HG03520 (cell line): ENCODE measurements around the gene IL11.
A peak's percentile ranks its signal among the peaks of the same experiment; 100 is the strongest.

ENCODE experiments used
- ATAC-seq: cut with Tn5 transposase; IDR thresholded peaks from one replicate; pipeline ENCODE4 v1.9.1; 2021; ENCODE audit warnings: mild to moderate bottlenecking, moderate library complexity; ENCODE audit not compliant: unreplicated experiment

Gene IL11

DNA sequence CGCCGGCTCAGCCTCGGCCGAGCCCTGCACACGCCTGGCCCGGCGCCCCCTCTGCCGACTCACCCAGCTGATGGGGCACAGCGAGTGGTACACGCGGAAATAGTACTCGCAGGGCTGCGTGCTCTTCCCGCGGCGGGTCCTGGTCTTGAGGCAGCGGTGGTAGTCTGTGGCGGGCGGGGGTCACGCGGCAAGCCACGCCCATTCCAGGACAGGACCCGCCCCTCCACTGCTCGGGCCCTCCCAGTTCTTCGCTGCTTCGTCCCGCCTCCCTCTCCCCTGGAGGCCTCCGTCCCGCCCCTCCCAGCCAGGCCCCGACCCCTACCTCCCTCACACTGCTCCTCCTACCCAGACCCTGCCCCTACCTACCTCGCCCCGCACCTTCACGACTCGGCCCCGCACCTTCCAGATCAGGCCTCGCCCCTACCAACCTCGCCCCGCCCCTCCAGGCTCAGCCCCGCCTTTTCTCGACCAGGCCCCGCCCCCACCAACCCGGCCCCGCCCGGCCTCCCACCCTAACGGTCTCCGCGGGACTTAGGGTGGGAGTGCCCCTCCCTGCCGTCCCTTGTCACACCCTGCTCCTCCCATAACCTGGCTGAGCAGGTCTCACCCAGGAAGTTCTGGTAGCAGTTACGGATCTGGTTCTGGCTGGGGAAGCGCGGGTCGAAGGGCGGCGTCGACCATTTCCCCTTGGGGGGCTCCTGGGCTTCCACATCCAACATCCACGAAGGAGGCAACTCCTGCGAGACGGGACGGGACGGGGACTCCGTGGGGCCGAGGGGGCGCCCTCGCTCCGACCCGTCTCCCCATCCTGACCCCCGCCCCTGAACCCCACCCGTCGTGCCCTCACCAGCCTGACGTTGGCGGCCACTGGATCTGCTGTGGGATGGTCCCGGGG is 16.2 kb downstream of the IL11 start:
- ATAC-seq = no peak

- ATAC-seq = no peak
Observed at GRCh38 chr19:55353356-55353802, 16.9 kb downstream of the IL11 start.

- no peak for ATAC-seq
Observed at GRCh38 chr19:55352549-55353145, 17.6 kb downstream of the IL11 start.

DNA sequence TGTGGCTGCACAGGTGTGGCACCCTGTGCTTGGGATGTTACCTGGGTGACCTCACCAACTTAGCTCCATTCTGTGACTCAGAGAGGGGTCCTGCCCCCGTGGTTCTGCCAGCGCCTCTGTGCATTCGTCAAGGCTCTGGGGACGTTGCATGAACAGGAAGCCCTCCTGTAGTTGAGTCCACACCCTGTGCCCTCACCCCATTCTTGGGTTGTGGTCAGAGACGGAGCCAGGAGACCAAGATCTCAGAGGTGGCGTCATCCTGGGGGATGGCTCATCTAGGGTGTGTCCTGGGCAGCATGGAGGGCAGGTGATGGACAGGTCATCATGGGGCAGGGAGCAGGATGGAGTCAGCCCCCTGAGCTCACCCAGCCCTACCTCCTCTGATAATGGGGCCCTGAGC is 18.2 kb downstream of the IL11 start:
- no peak for ATAC-seq

GRCh38 chr19:55350620-55351315 is 19.5 kb downstream of the IL11 start:
- no peak for ATAC-seq

- ATAC-seq = no peak
Observed at GRCh38 chr19:55348317-55349034, 21.8 kb downstream of the IL11 start.

DNA sequence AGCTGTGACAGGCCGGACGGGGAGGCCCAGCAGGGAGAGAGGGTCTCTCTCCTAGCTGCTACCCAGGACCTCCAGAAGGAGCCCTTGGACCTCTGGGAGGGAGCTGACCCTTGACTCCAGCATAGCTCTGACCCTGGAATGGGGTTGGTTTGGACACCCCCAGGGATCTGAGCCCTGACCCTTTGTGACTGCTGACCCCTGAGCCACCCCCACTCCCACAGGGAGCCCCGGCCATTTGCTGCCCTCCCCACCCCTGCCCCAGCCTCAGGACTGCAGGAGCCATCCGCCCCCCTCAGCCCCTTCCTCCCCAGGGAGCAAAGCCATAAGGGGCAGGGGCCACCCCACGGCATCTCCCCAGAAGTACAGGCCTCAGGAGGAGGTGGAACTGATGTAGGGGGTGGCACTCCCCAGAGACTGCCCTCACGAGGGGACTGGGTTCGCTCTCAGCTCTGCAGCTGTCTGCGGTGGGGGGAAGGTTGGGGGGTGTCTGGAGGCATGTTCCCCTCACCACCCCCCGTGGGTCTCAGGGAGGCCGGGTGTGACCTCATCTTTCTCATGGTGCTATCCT is 22.7 kb downstream of the IL11 start:
- ATAC-seq = no peak

- ATAC-seq = no peak
Observed at GRCh38 chr19:55346725-55347441, 23.4 kb downstream of the IL11 start.

DNA sequence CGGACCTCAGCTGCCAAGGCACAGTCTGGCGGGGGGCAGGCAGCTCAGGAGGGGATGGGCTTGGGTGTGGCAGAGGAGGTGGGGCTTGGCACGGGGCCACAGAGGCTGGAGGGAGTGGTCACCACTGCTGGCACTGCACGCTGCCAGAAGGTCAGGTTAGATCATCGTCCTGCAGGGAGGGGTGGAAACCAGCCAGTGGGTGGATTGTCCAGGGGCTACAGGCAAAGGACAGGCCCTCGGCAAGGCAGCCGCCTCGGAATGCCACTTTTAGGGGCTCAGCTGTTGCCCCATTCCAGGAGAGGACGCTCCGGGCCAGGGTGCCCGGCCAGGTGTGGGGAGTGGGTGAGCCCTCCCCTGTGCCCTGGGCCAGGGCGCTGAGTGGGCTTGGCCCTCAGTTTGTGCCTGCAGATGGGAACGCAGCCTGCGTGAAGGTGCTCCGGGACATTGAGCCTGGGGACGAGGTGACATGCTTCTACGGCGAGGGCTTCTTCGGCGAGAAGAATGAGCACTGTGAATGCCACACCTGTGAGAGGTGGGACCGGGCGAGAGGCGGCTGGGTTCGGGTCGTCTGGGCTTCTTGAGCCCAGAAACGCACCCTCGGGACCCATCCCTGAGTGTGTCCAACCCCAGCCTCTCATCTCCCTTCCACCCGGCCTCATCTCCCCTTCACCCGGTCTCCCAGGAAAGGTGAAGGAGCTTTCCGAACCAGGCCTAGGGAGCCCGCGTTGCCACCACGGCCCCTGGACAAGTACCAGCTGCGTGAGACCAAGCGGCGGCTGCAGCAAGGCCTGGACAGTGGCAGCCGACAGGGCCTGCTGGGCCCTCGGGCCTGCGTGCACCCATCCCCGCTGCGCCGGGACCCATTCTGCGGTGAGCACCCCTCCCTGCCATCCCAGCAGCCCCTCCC is 24.2 kb downstream of the IL11 start:
- ATAC-seq = no peak

- no peak for ATAC-seq
Observed at GRCh38 chr19:55345101-55345817, 25.0 kb downstream of the IL11 start.

DNA sequence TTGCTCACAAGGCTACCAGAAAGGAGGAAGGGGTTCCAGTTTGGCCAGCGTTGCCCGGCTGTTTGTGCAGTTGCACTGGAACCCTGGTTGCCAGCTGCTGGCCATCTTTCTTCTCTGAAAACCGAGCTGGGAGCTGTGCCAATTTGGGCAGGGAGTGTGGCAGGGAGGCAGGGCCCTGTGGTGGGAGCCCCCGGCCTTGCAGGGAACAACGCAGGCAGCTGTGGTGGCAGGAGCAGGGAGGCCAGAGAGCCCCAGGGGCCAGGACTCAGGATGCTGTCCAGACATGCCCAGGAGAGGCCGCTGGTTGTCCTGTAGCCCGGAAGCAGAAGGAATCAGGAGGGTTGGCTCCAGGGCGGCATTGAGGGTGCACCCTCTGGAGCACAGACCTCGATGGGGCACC is 25.8 kb downstream of the IL11 start:
- no peak for ATAC-seq

- ATAC-seq = no peak
Observed at GRCh38 chr19:55341595-55342531, 28.4 kb downstream of the IL11 start.

DNA sequence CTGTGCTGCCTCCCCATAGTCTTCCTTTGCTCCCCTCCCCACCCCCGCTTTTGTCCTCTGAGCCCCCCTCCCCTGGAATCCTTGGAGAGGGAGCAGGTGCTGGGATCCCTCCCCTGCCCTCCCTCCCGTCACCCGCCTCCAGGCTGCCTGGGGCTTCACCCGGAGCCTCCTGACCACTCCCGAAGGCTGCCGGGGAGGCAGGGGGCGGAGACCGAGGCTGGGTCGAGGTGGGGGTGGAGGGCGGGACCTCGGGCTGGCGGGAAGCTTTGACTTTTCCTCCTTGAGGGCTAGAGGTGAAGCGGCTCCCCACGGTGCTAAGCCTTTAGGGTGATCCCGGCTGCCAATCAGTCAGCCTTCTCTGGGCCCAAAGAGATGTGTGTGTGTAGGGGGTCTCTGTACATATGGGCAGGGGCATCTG is 29.1 kb downstream of the IL11 start:
- ATAC-seq = no peak

DNA sequence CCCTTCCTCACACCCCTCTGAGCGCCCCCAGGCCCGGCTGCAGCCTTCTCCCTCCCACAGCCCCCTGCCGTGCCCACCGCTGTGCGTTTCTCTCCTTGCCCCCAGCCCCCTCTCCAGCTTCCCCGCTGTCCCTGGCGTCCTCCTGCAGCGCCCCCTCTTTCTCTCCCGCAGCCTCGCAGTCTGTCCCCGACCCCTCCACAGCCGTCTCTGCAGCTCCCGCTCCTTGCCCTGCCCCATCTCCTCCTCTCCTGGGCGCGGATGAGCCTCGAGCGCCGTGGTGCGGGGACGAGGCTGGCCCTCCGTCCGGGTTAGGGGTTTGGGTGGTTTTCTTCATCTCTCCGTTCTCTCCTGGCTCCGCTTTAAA is 29.5 kb downstream of the IL11 start:
- no peak for ATAC-seq

GRCh38 chr19:55339889-55340783 is 30.1 kb downstream of the IL11 start:
- no peak for ATAC-seq

DNA sequence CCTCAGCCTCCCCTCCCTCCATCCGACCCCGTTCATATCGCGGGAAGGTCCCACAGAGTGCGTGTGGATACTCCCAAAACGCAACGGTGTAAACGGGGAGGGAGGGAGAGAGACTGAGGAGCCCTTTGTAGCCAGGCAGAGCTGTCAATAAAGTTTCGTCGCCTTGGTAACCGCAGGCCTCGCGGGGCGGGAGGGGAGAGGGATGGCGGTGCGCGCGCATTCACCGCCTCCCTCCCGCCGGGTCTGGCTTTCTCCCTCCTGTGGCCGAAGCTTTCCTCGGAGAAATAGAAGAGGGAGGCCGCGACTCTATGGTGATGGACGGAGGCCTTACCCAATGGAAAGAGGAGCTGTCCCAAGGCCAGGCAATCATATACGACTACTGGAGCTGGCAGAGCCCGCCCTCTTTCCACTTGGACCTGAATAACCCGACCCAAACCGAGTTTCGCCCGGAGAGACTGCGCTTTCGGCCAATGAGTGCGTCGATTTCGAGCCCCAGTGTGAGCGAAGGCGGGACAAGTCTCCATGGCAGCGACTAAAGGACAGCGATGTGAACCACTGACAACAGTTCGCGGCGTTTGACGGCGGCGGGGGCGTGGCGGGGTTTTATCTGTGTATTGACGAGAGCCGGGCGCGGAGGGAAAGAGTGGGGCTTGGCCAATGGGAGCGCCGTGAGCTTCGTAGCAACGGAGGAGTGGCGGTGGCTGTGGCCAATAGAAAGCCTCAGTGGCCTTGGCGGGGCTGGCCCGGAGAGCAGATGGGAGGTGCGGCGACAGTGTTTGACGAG is 31.0 kb downstream of the IL11 start, which contains the start of gene KMT5C:
KMT5C (plus strand) TSS at position 772 of the 784 bp plus-strand sequence. CDS start 2,061 bp downstream, outside the sequence.
- ATAC-seq = peak; percentile 78
